ENCODE results near the gene LCE2A. TPM values are rescaled to one million over a fixed set of nuclear protein-coding genes. Genes with fewer than 3 reads are reported as not detected.
"Not testable (repeated sequence)": the region's sequence is repeated elsewhere in the genome, so short reads cannot be mapped to it uniquely, and the experiment has no call there.

LCE2A gene
- total and polyA plus RNA-seq, 2 donors from 2014 or later: not detected

DNA sequence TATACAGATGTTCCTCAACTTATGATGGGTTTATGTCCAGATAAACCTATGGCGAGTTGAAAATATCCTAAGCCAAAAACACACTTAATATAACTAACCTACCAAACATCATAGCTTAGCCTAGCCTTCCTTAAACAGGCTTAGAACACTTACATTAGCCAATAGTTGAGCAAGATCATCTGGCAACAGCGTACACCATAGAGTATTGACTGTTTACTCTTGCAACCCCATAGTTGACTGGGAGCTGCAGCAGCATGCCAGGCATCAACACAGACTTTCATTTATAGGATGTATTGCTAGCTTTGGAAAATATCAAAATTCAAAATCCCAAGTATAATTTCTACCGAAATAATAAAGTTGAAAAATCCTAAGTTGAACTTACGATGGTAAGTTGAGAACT is 40.5 kb upstream of the LCE2A start:
- H3K9ac ChIP-seq (ENCODE audit: low read length in 3 of 3): no peak overlapping the region
- intact Hi-C loops (cut with DNase I): no loop called here
- DNase-seq: no peak

DNA sequence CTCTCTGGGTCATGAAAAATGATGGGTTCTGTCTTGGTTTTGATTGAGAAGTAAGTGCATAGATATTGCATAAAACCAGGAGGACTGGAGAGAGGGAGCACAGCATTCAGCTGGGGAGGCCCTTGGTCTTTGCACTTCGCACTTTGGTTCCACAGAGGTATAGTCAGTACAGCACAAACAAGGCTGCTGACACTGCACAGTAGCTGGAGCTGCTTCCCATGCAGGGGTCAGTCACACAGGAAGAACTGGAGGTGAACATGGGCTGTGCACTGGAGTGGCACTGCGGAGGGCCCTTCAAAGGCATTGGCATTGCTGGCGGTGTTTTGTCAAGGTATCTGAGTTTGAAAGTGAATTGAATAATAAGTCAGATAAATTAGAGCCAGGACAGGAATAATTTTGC is 39.5 kb upstream of the LCE2A start:
- Histone ChIP-seq H3K9me3 (ENCODE audit: control insufficient read depth in 2 of 3, insufficient read depth in 1 of 3, low read length in 3 of 3) (no peaks in the 10 kb centered on the region), H3K9ac (ENCODE audit: low read length in 3 of 3) (no peak overlapping the region), H3K4me1 (ENCODE audit: control insufficient read depth in 2 of 3, insufficient read depth in 2 of 3, low read depth in 1 of 3, low read length in 3 of 3) (no peaks in the 10 kb centered on the region), H3K27me3 (ENCODE audit: control insufficient read depth, insufficient read depth, low read length) (no peaks in the 10 kb centered on the region), H3K36me3 (ENCODE audit: control insufficient read depth in 2 of 3, insufficient read depth in 3 of 3, low read length in 3 of 3) (no peaks in the 10 kb centered on the region), H3K27ac (ENCODE audit: low read depth in 2 of 2, low read length in 2 of 2) (no peak overlapping the region), H3K4me3 (ENCODE audit: low read length in 3 of 3) (no peak overlapping the region)
- FAIRE-seq (no peak), DNase-seq (peak in 3 of 5 donors; percentile 7 to 40 (median 12))
- TF ChIP-seq CTCF (IDR thresholded peaks at IDR 0.05; ENCODE audit: borderline replicate concordance, extremely low read depth, insufficient read depth): no peak
- intact Hi-C loops (cut with DNase I): no loop called here

More for the DNA sequence above, 40.5 kb upstream of the LCE2A start:
- Histone ChIP-seq H3K9me3 (ENCODE audit: control insufficient read depth in 2 of 3, insufficient read depth in 1 of 3, low read length in 3 of 3) (no peaks in the 10 kb centered on the region), H3K36me3 (ENCODE audit: control insufficient read depth in 2 of 3, insufficient read depth in 3 of 3, low read length in 3 of 3) (no peaks in the 10 kb centered on the region), H3K4me3 (ENCODE audit: low read length in 3 of 3) (no peak overlapping the region), H3K27ac (ENCODE audit: low read depth in 2 of 2, low read length in 2 of 2) (peak overlapping the region in 1 of 2 donors; percentile 9), H3K27me3 (ENCODE audit: control insufficient read depth, insufficient read depth, low read length) (no peaks in the 10 kb centered on the region), H3K4me1 (ENCODE audit: control insufficient read depth in 2 of 3, insufficient read depth in 2 of 3, low read depth in 1 of 3, low read length in 3 of 3) (no peaks in the 10 kb centered on the region)
- no peak for TF ChIP-seq CTCF (IDR thresholded peaks at IDR 0.05; ENCODE audit: borderline replicate concordance, extremely low read depth, insufficient read depth)
- no peak for FAIRE-seq

- intact Hi-C loops (cut with DNase I): no loop called here
- FAIRE-seq (no peak), DNase-seq (no peak)
- H3K9ac ChIP-seq (ENCODE audit: low read length in 3 of 3): no peak within 1 kb of the TSS
- no peak for TF ChIP-seq CTCF (IDR thresholded peaks at IDR 0.05; ENCODE audit: borderline replicate concordance, extremely low read depth, insufficient read depth)
- H3K27me3 ChIP-seq (ENCODE audit: control insufficient read depth, insufficient read depth, low read length): no peaks in the 10 kb centered on the region
- no peaks in the 10 kb centered on the region for H3K36me3 ChIP-seq (ENCODE audit: control insufficient read depth in 2 of 3, insufficient read depth in 3 of 3, low read length in 3 of 3)
- no peak within 1 kb of the TSS for H3K27ac ChIP-seq (ENCODE audit: low read depth in 2 of 2, low read length in 2 of 2)
- H3K4me1 ChIP-seq (ENCODE audit: control insufficient read depth in 2 of 3, insufficient read depth in 2 of 3, low read depth in 1 of 3, low read length in 3 of 3): no peaks in the 10 kb centered on the region
- H3K4me3 ChIP-seq (ENCODE audit: low read length in 3 of 3): no peak within 1 kb of the TSS
- no peaks in the 10 kb centered on the region for H3K9me3 ChIP-seq (ENCODE audit: control insufficient read depth in 2 of 3, insufficient read depth in 1 of 3, low read length in 3 of 3)
Measured at GRCh38 chr1:152663098-152663497, 35.0 kb upstream of the LCE2A start, which contains the start of gene LCE2D. TSS of gene LCE2D (plus strand) at chr1:152663380. CDS start at chr1:152664106, 726 bp downstream.

DNA sequence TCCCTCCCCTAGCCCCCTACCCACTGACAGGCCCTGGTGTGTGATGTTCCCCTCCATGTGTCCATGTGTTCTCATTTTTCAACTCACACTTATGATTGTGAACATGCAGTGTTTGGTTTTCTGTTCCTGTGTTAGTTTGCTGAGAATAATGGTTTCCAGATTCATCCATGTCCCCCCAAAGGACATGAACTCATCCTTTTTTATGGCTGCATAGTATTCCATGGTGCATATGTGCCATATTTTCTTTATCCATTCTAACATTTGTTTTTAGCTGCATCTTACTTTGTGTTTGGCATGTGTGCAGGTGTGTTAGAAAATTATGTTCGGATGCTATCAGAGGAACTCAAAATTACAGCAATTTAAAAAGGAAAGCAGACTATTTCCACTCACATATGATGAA is 32.0 kb upstream of the LCE2A start:
- H3K4me1 ChIP-seq (ENCODE audit: control insufficient read depth in 2 of 3, insufficient read depth in 2 of 3, low read depth in 1 of 3, low read length in 3 of 3); H3K9ac ChIP-seq (ENCODE audit: low read length in 3 of 3); DNase-seq; FAIRE-seq; H3K9me3 ChIP-seq (ENCODE audit: control insufficient read depth in 2 of 3, insufficient read depth in 1 of 3, low read length in 3 of 3); H3K36me3 ChIP-seq (ENCODE audit: control insufficient read depth in 2 of 3, insufficient read depth in 3 of 3, low read length in 3 of 3); H3K27ac ChIP-seq (ENCODE audit: low read depth in 2 of 2, low read length in 2 of 2); H3K27me3 ChIP-seq (ENCODE audit: control insufficient read depth, insufficient read depth, low read length); intact Hi-C loops (cut with DNase I); H3K4me3 ChIP-seq (ENCODE audit: low read length in 3 of 3): not testable (repeated sequence)

All from kidney (tissue), 14 donors.